ENCODE results near the gene CLEC12A. TPM values are rescaled to one million over a fixed set of nuclear protein-coding genes. Genes with fewer than 3 reads are reported as not detected.

Gene CLEC12A
- total RNA-seq, 1 experiment from 2014 or later: not detected

- no peaks in the 10 kb centered on the region for H3K4me1 ChIP-seq (ENCODE audit: control insufficient read depth in 1 of 2, insufficient read depth in 2 of 2, low read length in 2 of 2)
- no peak overlapping the region for H3K9ac ChIP-seq (ENCODE audit: low read length)
- ChIA-PET POLR2A (no interaction called here), CTCF (no interaction called here), RAD21 (ENCODE audit: low non-redundant PET in 1 of 2, low total read pairs in 2 of 2, uncharacterized antibody in 2 of 2, unreplicated experiment in 2 of 2) (no interaction called here)
- no peak overlapping the region for H3K27ac ChIP-seq (ENCODE audit: low read depth, low read length)
- H3K27me3 ChIP-seq (ENCODE audit: insufficient read depth, low read length): peaks cover 40% of the 10 kb centered on the region
- intact Hi-C loops (cut with micrococcal nuclease): no loop called here
- BruUV-seq (replicated peaks): no TSS peak
- no peaks in the 10 kb centered on the region for H3K79me2 ChIP-seq (ENCODE audit: insufficient read depth, low read length)
- H4K20me1 ChIP-seq (ENCODE audit: insufficient read depth): no peaks in the 10 kb centered on the region
- TF ChIP-seq FOSL1 (IDR thresholded peaks at IDR 0.05; ENCODE audit: low read depth) (no peak), SRF (IDR thresholded peaks at IDR 0.05; ENCODE audit: low read depth) (no peak), EZH2phosphoT487 (IDR thresholded peaks at IDR 0.05; ENCODE audit: borderline replicate concordance) (no peak), EZH2 (IDR thresholded peaks at IDR 0.05) (no peak), ZNF274 (IDR thresholded peaks at IDR 0.05; ENCODE audit: low read depth, low read length) (no peak), SIN3A (IDR thresholded peaks at IDR 0.05; ENCODE audit: low read depth) (no peak), ZFX (IDR thresholded peaks at IDR 0.05) (no peak), POLR2A (IDR thresholded peaks at IDR 0.05; ENCODE audit: borderline replicate concordance, extremely low read depth, insufficient read depth, insufficient read length) (no peak)
- no peak overlapping the region for H2AFZ ChIP-seq (ENCODE audit: low read depth, low read length, poor library complexity, severe bottlenecking)
- DNase-seq (ENCODE audit: low read depth, low spot score) (no peak), ATAC-seq (no peak)
- H3K4me2 ChIP-seq (ENCODE audit: low read length): no peak overlapping the region
- no peak overlapping the region for H3K4me3 ChIP-seq (replicated peaks in 1 of 2; ENCODE audit: low read depth in 1 of 2, low read length in 2 of 2)
- H3K9me3 ChIP-seq (ENCODE audit: control insufficient read depth in 1 of 2, insufficient read depth in 1 of 2, low read depth in 1 of 2, low read length in 2 of 2): no peaks in the 10 kb centered on the region
- no peaks in the 10 kb centered on the region for H3K9me2 ChIP-seq (ENCODE audit: insufficient read depth)
- no peaks in the 10 kb centered on the region for H3K36me3 ChIP-seq (ENCODE audit: control insufficient read depth in 1 of 2, insufficient read depth in 2 of 2, low read length in 2 of 2)
These were observed 9.3 kb upstream of the CLEC12A start for GRCh38 chr12:9961901-9962300.

- no peak for TF ChIP-seq SP1 (IDR thresholded peaks at IDR 0.05; ENCODE audit: low read depth)
- TF ChIP-seq CEBPB (IDR thresholded peaks at IDR 0.05; ENCODE audit: low read depth): no peak
- TF ChIP-seq ZNF274 (IDR thresholded peaks at IDR 0.05; ENCODE audit: low read depth, low read length): no peak
- no peak for TF ChIP-seq POLR2AphosphoS5 (IDR thresholded peaks at IDR 0.05; ENCODE audit: low read depth, low read length)
- no peak for TF ChIP-seq ZFX (IDR thresholded peaks at IDR 0.05)
- TF ChIP-seq ATF3 (IDR thresholded peaks at IDR 0.05): no peak
- TF ChIP-seq TCF7L2 (IDR thresholded peaks at IDR 0.05; ENCODE audit: borderline replicate concordance, extremely low read depth, insufficient read depth, insufficient read length): no peak
- TF ChIP-seq EZH2 (IDR thresholded peaks at IDR 0.05): no peak
- no peak for TF ChIP-seq ZBTB33 (IDR thresholded peaks at IDR 0.05; ENCODE audit: extremely low read depth, insufficient replicate concordance, low read length)
- TF ChIP-seq, protein P1, sequence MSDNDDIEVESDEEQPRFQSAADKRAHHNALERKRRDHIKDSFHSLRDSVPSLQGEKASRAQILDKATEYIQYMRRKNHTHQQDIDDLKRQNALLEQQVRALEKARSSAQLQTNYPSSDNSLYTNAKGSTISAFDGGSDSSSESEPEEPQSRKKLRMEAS (IDR thresholded peaks at IDR 0.05): no peak
- TF ChIP-seq SIN3A (IDR thresholded peaks at IDR 0.05; ENCODE audit: low read depth): no peak
- TF ChIP-seq RAD21 (IDR thresholded peaks at IDR 0.05; ENCODE audit: low read depth): no peak
- Histone ChIP-seq H3K9me2 (ENCODE audit: insufficient read depth) (no peaks in the 10 kb centered on the region), H3K27ac (ENCODE audit: low read depth, low read length) (no peak overlapping the region), H4K20me1 (ENCODE audit: insufficient read depth) (no peaks in the 10 kb centered on the region), H3K4me3 (replicated peaks in 1 of 2; ENCODE audit: low read depth in 1 of 2, low read length in 2 of 2) (no peak overlapping the region), H3K27me3 (ENCODE audit: insufficient read depth, low read length) (peaks cover 31% of the 10 kb centered on the region), H3K9ac (ENCODE audit: low read length) (no peak overlapping the region), H2AFZ (ENCODE audit: low read depth, low read length, poor library complexity, severe bottlenecking) (no peak overlapping the region), H3K79me2 (ENCODE audit: insufficient read depth, low read length) (no peaks in the 10 kb centered on the region), H3K9me3 (ENCODE audit: control insufficient read depth in 1 of 2, insufficient read depth in 1 of 2, low read depth in 1 of 2, low read length in 2 of 2) (no peaks in the 10 kb centered on the region), H3K4me1 (ENCODE audit: control insufficient read depth in 1 of 2, insufficient read depth in 2 of 2, low read length in 2 of 2) (no peaks in the 10 kb centered on the region), H3K36me3 (ENCODE audit: control insufficient read depth in 1 of 2, insufficient read depth in 2 of 2, low read length in 2 of 2) (no peaks in the 10 kb centered on the region), H3K4me2 (ENCODE audit: low read length) (no peak overlapping the region)
- ChIA-PET CTCF (no interaction called here), RAD21 (ENCODE audit: low non-redundant PET in 1 of 2, low total read pairs in 2 of 2, uncharacterized antibody in 2 of 2, unreplicated experiment in 2 of 2) (no interaction called here), POLR2A (no interaction called here)
- BruUV-seq (replicated peaks): no TSS peak
- ATAC-seq: no peak
- intact Hi-C loops (cut with micrococcal nuclease): no loop called here
- DNase-seq (ENCODE audit: low read depth, low spot score): no peak
These were observed 1.5 kb upstream of the CLEC12A start for GRCh38 chr12:9969673-9970072.

Data from HCT116 (cell line).